AG04449 (cell line): ENCODE results near the gene ITPRID2.
A peak's percentile ranks its signal among the peaks of the same experiment; 100 is the strongest.

Experiments used
- CTCF ChIA-PET: fragments of 350-600 bp; formaldehyde crosslinking; extraction: SDS; loops from one replicate; lab custom pipeline; 2021; ENCODE audit warnings: antibody characterized with exemption; lab: Yijun Ruan, JAX
- POLR2A ChIA-PET: fragments of 400-600, 350-600 bp; formaldehyde crosslinking; extraction: SDS; loops from one replicate; lab custom pipeline; 2020; ENCODE audit warnings: antibody characterized with exemption, inconsistent platforms; lab: Yijun Ruan, JAX
- DNase-seq: peaks from one replicate; pipeline ENCODE4 v3.0.0-alpha.2; 2010; ENCODE audit warnings: low read depth, low spot score
- H3K4me3 ChIP-seq: 2 replicates; pipeline ENCODE4 v1.5.1; 2011; ENCODE audit warnings: low read depth, mild to moderate bottlenecking, control low read depth, low read length
- CTCF ChIP-seq: IDR thresholded peaks from one replicate; pipeline ENCODE4 v1.5.1; 2011; ENCODE audit warnings: mild to moderate bottlenecking, moderate library complexity, low read length, control low read depth, inconsistent platforms; ENCODE audit not compliant: insufficient read depth; ENCODE audit errors: missing control alignments

Gene ITPRID2

GRCh38 chr2:181891258-181891965 lies at the start of gene ITPRID2:
Gene ITPRID2, plus strand, starts transcription at chr2:181891730. Its CDS starts 337 bp downstream, at chr2:181892067.
- ChIA-PET POLR2A (interaction anchor here (1.4 kb wide), 1 partner anchor 102 kb away, joined by 4 read pairs; no protein-coding TSS in a partner anchor), CTCF (interaction anchor here (0.8 to 6.9 kb wide), 11 partner anchors 12 to 186 kb away, joined by 3 to 59 read pairs (median 4); no protein-coding TSS in a partner anchor)
- no peak for TF ChIP-seq CTCF
- peak within 1 kb of the TSS; percentile 92 for H3K4me3 ChIP-seq
- DNase-seq: no peak

- no peak overlapping the region for H3K4me3 ChIP-seq
- ChIA-PET CTCF (no interaction called here), POLR2A (no interaction called here)
- DNase-seq: no peak
- TF ChIP-seq CTCF: no peak
Observed at GRCh38 chr2:181844551-181845290, 46.8 kb upstream of the ITPRID2 start.

GRCh38 chr2:181846399-181847197 lies 44.9 kb upstream of the ITPRID2 start:
- TF ChIP-seq CTCF: no peak
- ChIA-PET CTCF (interaction anchor here (1.2 to 1.3 kb wide), 2 partner anchors 58 to 108 kb away, joined by 3 to 5 read pairs; no protein-coding TSS in a partner anchor), POLR2A (no interaction called here)
- no peak overlapping the region for H3K4me3 ChIP-seq
- no peak for DNase-seq

- no peak overlapping the region for H3K4me3 ChIP-seq
- no peak for TF ChIP-seq CTCF
- DNase-seq: no peak
- POLR2A ChIA-PET: no interaction called here
- CTCF ChIA-PET: interaction anchor here (1.2 to 1.3 kb wide), 2 partner anchors 57 to 108 kb away, joined by 3 to 5 read pairs; no protein-coding TSS in a partner anchor
Observed at GRCh38 chr2:181847198-181847556, 44.4 kb upstream of the ITPRID2 start.

GRCh38 chr2:181847702-181848101 lies 43.8 kb upstream of the ITPRID2 start:
- no peak for TF ChIP-seq CTCF
- no peak overlapping the region for H3K4me3 ChIP-seq
- ChIA-PET POLR2A (no interaction called here), CTCF (interaction anchor here (1.2 to 1.4 kb wide), 2 partner anchors 38 to 107 kb away, joined by 3 to 4 read pairs; no protein-coding TSS in a partner anchor)
- DNase-seq: no peak
